BE2C (cell line): ENCODE measurements around the gene ARIH2.

Source experiments
- DNase-seq: peaks from one replicate; pipeline ENCODE4 v3.0.0-alpha.2; 2020
- H3K27me3 ChIP-seq: fragments of 250-450 bp; sonication (Bioruptor Pico); 2 replicates; pipeline ENCODE4 v1.5.1; 2020; ENCODE audit warnings: mild to moderate bottlenecking
- H3K36me3 ChIP-seq: fragments of 250-450 bp; sonication (Bioruptor Pico); 2 replicates; pipeline ENCODE4 v1.5.1; 2020; ENCODE audit warnings: mild to moderate bottlenecking
- H3K4me1 ChIP-seq: fragments of 250-450 bp; sonication (Bioruptor Pico); 2 replicates; pipeline ENCODE4 v1.5.1; 2020
- H3K4me3 ChIP-seq: 2 replicates; pipeline ENCODE4 v1.5.1; 2011; ENCODE audit warnings: low read depth, low read length
- H3K9me3 ChIP-seq: fragments of 250-450 bp; sonication (Bioruptor Pico); 2 replicates; pipeline ENCODE4 v1.5.1; 2020
- CTCF ChIP-seq: IDR thresholded peaks from 2 replicates; pipeline ENCODE4 v1.5.1; 2012; ENCODE audit warnings: mild to moderate bottlenecking, low read depth, low read length

ARIH2 gene

GRCh38 chr3:49013113-49013737, 94.6 kb downstream of the ARIH2 start:
- H3K27me3 ChIP-seq = no peaks in the 10 kb centered on the region
- DNase-seq = no peak
- no peaks in the 10 kb centered on the region for H3K4me1 ChIP-seq
- TF ChIP-seq CTCF = no peak
- H3K9me3 ChIP-seq = no peaks in the 10 kb centered on the region
- no peak overlapping the region for H3K4me3 ChIP-seq
- H3K36me3 ChIP-seq = peaks cover 33% of the 10 kb centered on the region

- Histone ChIP-seq H3K4me3 (no peak overlapping the region), H3K4me1 (no peaks in the 10 kb centered on the region), H3K36me3 (peaks cover 31% of the 10 kb centered on the region), H3K9me3 (no peaks in the 10 kb centered on the region), H3K27me3 (no peaks in the 10 kb centered on the region)
- DNase-seq = peak; percentile 57
- TF ChIP-seq CTCF = peak; percentile 56
Measured at GRCh38 chr3:49013738-49014660, 95.4 kb downstream of the ARIH2 start.

GRCh38 chr3:49015072-49015471, 96.4 kb downstream of the ARIH2 start:
- Histone ChIP-seq H3K9me3 (no peaks in the 10 kb centered on the region), H3K4me1 (no peaks in the 10 kb centered on the region), H3K36me3 (peaks cover 31% of the 10 kb centered on the region), H3K4me3 (no peak overlapping the region), H3K27me3 (no peaks in the 10 kb centered on the region)
- TF ChIP-seq CTCF = no peak
- no peak for DNase-seq

GRCh38 chr3:49015765-49016164, 97.1 kb downstream of the ARIH2 start:
- H3K27me3 ChIP-seq = no peaks in the 10 kb centered on the region
- H3K4me3 ChIP-seq = no peak overlapping the region
- no peak for TF ChIP-seq CTCF
- peaks cover 31% of the 10 kb centered on the region for H3K36me3 ChIP-seq
- no peak for DNase-seq
- H3K9me3 ChIP-seq = no peaks in the 10 kb centered on the region
- H3K4me1 ChIP-seq = no peaks in the 10 kb centered on the region

GRCh38 chr3:49016414-49017228, 98.0 kb downstream of the ARIH2 start:
- TF ChIP-seq CTCF = no peak
- Histone ChIP-seq H3K36me3 (peaks cover 31% of the 10 kb centered on the region), H3K9me3 (no peaks in the 10 kb centered on the region), H3K27me3 (no peaks in the 10 kb centered on the region), H3K4me1 (no peaks in the 10 kb centered on the region), H3K4me3 (no peak overlapping the region)
- no peak for DNase-seq
